ENCODE data around the gene CARD11.

Gene CARD11

GRCh38 chr7:2883101-2883500, 160.6 kb downstream of the CARD11 start:
- TF ChIP-seq POLR2AphosphoS5 (IDR thresholded peaks at IDR 0.05; ENCODE audit: low read depth) (no peak), REST (IDR thresholded peaks at IDR 0.05; ENCODE audit: insufficient replicate concordance, low read depth) (no peak), CTCF (IDR thresholded peaks at IDR 0.05; ENCODE audit: insufficient read depth, low read length) (no peak), GABPA (IDR thresholded peaks at IDR 0.05; ENCODE audit: low read depth) (no peak), SPI1 (IDR thresholded peaks at IDR 0.05; ENCODE audit: borderline replicate concordance, low read depth) (no peak)
- no peak overlapping the region for H3K4me3 ChIP-seq (replicated peaks; ENCODE audit: insufficient read depth, low read length)
- no peaks in the 10 kb centered on the region for H3K27me3 ChIP-seq (ENCODE audit: insufficient read depth, poor library complexity, severe bottlenecking)
- no peak overlapping the region for H3K27ac ChIP-seq (replicated peaks)
- no peak for DNase-seq (ENCODE audit: low read depth in 1 of 2, low spot score in 1 of 2)

GRCh38 chr7:2882111-2882510, 161.6 kb downstream of the CARD11 start:
- DNase-seq (ENCODE audit: low read depth in 1 of 2, low spot score in 1 of 2): no peak
- Histone ChIP-seq H3K27ac (replicated peaks) (no peak overlapping the region), H3K27me3 (ENCODE audit: insufficient read depth, poor library complexity, severe bottlenecking) (no peaks in the 10 kb centered on the region), H3K4me3 (replicated peaks; ENCODE audit: insufficient read depth, low read length) (no peak overlapping the region)
- TF ChIP-seq CTCF (IDR thresholded peaks at IDR 0.05; ENCODE audit: insufficient read depth, low read length): no peak

GRCh38 chr7:2880874-2881533, 162.7 kb downstream of the CARD11 start:
- Histone ChIP-seq H3K27me3 (ENCODE audit: insufficient read depth, poor library complexity, severe bottlenecking) (no peaks in the 10 kb centered on the region), H3K4me3 (replicated peaks; ENCODE audit: insufficient read depth, low read length) (no peak overlapping the region), H3K27ac (replicated peaks) (no peak overlapping the region)
- no peak for DNase-seq (ENCODE audit: low read depth in 1 of 2, low spot score in 1 of 2)
- TF ChIP-seq POLR2AphosphoS5 (IDR thresholded peaks at IDR 0.05; ENCODE audit: low read depth): no peak
- no peak for TF ChIP-seq SPI1 (IDR thresholded peaks at IDR 0.05; ENCODE audit: borderline replicate concordance, low read depth)
- no peak for TF ChIP-seq CTCF (IDR thresholded peaks at IDR 0.05; ENCODE audit: insufficient read depth, low read length)
- no peak for TF ChIP-seq GABPA (IDR thresholded peaks at IDR 0.05; ENCODE audit: low read depth)
- TF ChIP-seq REST (IDR thresholded peaks at IDR 0.05; ENCODE audit: insufficient replicate concordance, low read depth): no peak

GRCh38 chr7:2880051-2880450, 163.6 kb downstream of the CARD11 start:
- no peak for DNase-seq (ENCODE audit: low read depth in 1 of 2, low spot score in 1 of 2)
- no peak overlapping the region for H3K27ac ChIP-seq (replicated peaks)
- H3K4me3 ChIP-seq (replicated peaks; ENCODE audit: insufficient read depth, low read length): no peak overlapping the region
- TF ChIP-seq CTCF (IDR thresholded peaks at IDR 0.05; ENCODE audit: insufficient read depth, low read length): no peak
- TF ChIP-seq REST (IDR thresholded peaks at IDR 0.05; ENCODE audit: insufficient replicate concordance, low read depth): no peak
- TF ChIP-seq GABPA (IDR thresholded peaks at IDR 0.05; ENCODE audit: low read depth): no peak
- TF ChIP-seq POLR2AphosphoS5 (IDR thresholded peaks at IDR 0.05; ENCODE audit: low read depth): no peak
- no peak for TF ChIP-seq SPI1 (IDR thresholded peaks at IDR 0.05; ENCODE audit: borderline replicate concordance, low read depth)
- H3K27me3 ChIP-seq (ENCODE audit: insufficient read depth, poor library complexity, severe bottlenecking): no peaks in the 10 kb centered on the region

Measured in HL-60 (cell line).